ENCODE measurements around the gene SLC48A1. TPM values are rescaled to one million over a fixed set of nuclear protein-coding genes. Genes with fewer than 3 reads are reported as not detected.

The SLC48A1 gene
- total RNA-seq, 1 donor from 2014 or later: 10.3 TPM

- TF ChIP-seq, protein P1, sequence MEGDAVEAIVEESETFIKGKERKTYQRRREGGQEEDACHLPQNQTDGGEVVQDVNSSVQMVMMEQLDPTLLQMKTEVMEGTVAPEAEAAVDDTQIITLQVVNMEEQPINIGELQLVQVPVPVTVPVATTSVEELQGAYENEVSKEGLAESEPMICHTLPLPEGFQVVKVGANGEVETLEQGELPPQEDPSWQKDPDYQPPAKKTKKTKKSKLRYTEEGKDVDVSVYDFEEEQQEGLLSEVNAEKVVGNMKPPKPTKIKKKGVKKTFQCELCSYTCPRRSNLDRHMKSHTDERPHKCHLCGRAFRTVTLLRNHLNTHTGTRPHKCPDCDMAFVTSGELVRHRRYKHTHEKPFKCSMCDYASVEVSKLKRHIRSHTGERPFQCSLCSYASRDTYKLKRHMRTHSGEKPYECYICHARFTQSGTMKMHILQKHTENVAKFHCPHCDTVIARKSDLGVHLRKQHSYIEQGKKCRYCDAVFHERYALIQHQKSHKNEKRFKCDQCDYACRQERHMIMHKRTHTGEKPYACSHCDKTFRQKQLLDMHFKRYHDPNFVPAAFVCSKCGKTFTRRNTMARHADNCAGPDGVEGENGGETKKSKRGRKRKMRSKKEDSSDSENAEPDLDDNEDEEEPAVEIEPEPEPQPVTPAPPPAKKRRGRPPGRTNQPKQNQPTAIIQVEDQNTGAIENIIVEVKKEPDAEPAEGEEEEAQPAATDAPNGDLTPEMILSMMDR (IDR thresholded peaks at IDR 0.05; ENCODE audit: insufficient read depth, low read length, severe bottlenecking): no peak
- DNase-seq (ENCODE audit: low read depth) (no peak), FAIRE-seq (no peak)
- H3K36me3 ChIP-seq (ENCODE audit: control insufficient read depth, insufficient read depth, low read length): peaks cover 53% of the 10 kb centered on the region
- H3K27me3 ChIP-seq (ENCODE audit: control insufficient read depth, insufficient read depth, low read length): no peaks in the 10 kb centered on the region
- H3K4me3 ChIP-seq (ENCODE audit: low read depth, low read length): no peak overlapping the region
Measured at GRCh38 chr12:47786662-47787280, 13.7 kb downstream of the SLC48A1 start.

- no peak for DNase-seq (ENCODE audit: low read depth)
- peaks cover 57% of the 10 kb centered on the region for H3K36me3 ChIP-seq (ENCODE audit: control insufficient read depth, insufficient read depth, low read length)
- peak; percentile 62 for FAIRE-seq
- no peaks in the 10 kb centered on the region for H3K27me3 ChIP-seq (ENCODE audit: control insufficient read depth, insufficient read depth, low read length)
- no peak overlapping the region for H3K4me3 ChIP-seq (ENCODE audit: low read depth, low read length)
- TF ChIP-seq, protein P1 (IDR thresholded peaks at IDR 0.05; ENCODE audit: insufficient read depth, low read length, severe bottlenecking): no peak
Measured at GRCh38 chr12:47787596-47788319, 14.7 kb downstream of the SLC48A1 start.

DNA sequence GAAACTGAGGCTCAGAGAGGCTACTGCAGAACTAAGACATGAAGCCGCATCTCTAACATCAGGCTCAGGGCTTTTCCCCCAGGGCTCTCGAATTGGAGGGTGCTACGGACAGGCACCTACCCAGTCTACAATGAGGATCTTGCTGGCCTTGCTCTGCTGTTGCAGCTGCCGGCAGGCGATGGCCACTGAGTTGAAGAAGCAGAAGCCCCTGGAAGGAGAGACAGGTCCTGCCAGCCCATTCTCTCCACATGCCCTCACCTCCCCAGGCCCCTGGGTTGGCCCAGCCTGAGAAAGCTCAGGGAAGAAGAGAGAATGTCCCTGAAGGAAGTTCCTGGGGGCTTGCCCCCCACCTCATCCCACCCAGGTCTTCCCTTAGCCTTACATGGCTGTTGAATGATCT lies 16.1 kb downstream of the SLC48A1 start:
- no peak overlapping the region for H3K4me3 ChIP-seq (ENCODE audit: low read depth, low read length)
- TF ChIP-seq, protein P1 (IDR thresholded peaks at IDR 0.05; ENCODE audit: insufficient read depth, low read length, severe bottlenecking): no peak
- no peaks in the 10 kb centered on the region for H3K27me3 ChIP-seq (ENCODE audit: control insufficient read depth, insufficient read depth, low read length)
- FAIRE-seq (no peak), DNase-seq (ENCODE audit: low read depth) (no peak)
- H3K36me3 ChIP-seq (ENCODE audit: control insufficient read depth, insufficient read depth, low read length): peaks cover 60% of the 10 kb centered on the region

- TF ChIP-seq, protein P1 (IDR thresholded peaks at IDR 0.05; ENCODE audit: insufficient read depth, low read length, severe bottlenecking): no peak
- DNase-seq (ENCODE audit: low read depth) (no peak), FAIRE-seq (no peak)
- no peaks in the 10 kb centered on the region for H3K27me3 ChIP-seq (ENCODE audit: control insufficient read depth, insufficient read depth, low read length)
- H3K36me3 ChIP-seq (ENCODE audit: control insufficient read depth, insufficient read depth, low read length): peaks cover 64% of the 10 kb centered on the region
- H3K4me3 ChIP-seq (ENCODE audit: low read depth, low read length): no peak overlapping the region
Measured at GRCh38 chr12:47789712-47790489, 16.9 kb downstream of the SLC48A1 start.

- peak; percentile 32 for FAIRE-seq
- TF ChIP-seq, protein P1 (IDR thresholded peaks at IDR 0.05; ENCODE audit: insufficient read depth, low read length, severe bottlenecking): no peak
- DNase-seq (ENCODE audit: low read depth): no peak
- peaks cover 57% of the 10 kb centered on the region for H3K36me3 ChIP-seq (ENCODE audit: control insufficient read depth, insufficient read depth, low read length)
- H3K27me3 ChIP-seq (ENCODE audit: control insufficient read depth, insufficient read depth, low read length): no peaks in the 10 kb centered on the region
- no peak overlapping the region for H3K4me3 ChIP-seq (ENCODE audit: low read depth, low read length)
Measured at GRCh38 chr12:47790676-47791350, 17.8 kb downstream of the SLC48A1 start.

Data from bronchial epithelial cell (primary cell).